HUES48 (cell line): ENCODE data around the gene PTPRG.

Experiments
- H3K27ac ChIP-seq: one replicate; pipeline ENCODE4 v1.7.0; 2013; ENCODE audit warnings: low read depth, low read length, inconsistent platforms
- H3K27me3 ChIP-seq: 2 replicates; pipeline ENCODE4 v1.6.1; 2013; ENCODE audit warnings: mild to moderate bottlenecking, low read length; ENCODE audit not compliant: control insufficient read depth, insufficient read depth
- H3K36me3 ChIP-seq: 2 replicates; pipeline ENCODE4 v1.6.1; 2013; ENCODE audit warnings: low read length; ENCODE audit not compliant: control insufficient read depth, insufficient read depth
- H3K4me1 ChIP-seq: 2 replicates; pipeline ENCODE4 v1.6.1; 2013; ENCODE audit warnings: mild to moderate bottlenecking, low read length; ENCODE audit not compliant: control insufficient read depth, insufficient read depth
- H3K4me3 ChIP-seq: 2 replicates; pipeline ENCODE4 v1.5.1; 2013; ENCODE audit warnings: mild to moderate bottlenecking, low read depth, low read length
- H3K9ac ChIP-seq: 2 replicates; pipeline ENCODE4 v1.6.1; 2013; ENCODE audit warnings: mild to moderate bottlenecking, low read depth, low read length, moderate library complexity
- H3K9me3 ChIP-seq: 2 replicates; pipeline ENCODE4 v1.6.1; 2013; ENCODE audit warnings: low read length; ENCODE audit not compliant: control insufficient read depth, insufficient read depth

Gene PTPRG

GRCh38 chr3:62049033-62049432 lies 487.7 kb downstream of the PTPRG start:
- H3K27me3 ChIP-seq, result no peaks in the 10 kb centered on the region
- no peak overlapping the region for H3K9ac ChIP-seq
- no peak overlapping the region for H3K27ac ChIP-seq

GRCh38 chr3:62051506-62051905 lies 490.1 kb downstream of the PTPRG start:
- H3K27ac ChIP-seq, result no peak overlapping the region
- no peak overlapping the region for H3K9ac ChIP-seq
- H3K4me1 ChIP-seq, result peaks cover 21% of the 10 kb centered on the region
- H3K36me3 ChIP-seq, result no peaks in the 10 kb centered on the region
- no peak overlapping the region for H3K4me3 ChIP-seq
- H3K27me3 ChIP-seq, result no peaks in the 10 kb centered on the region
- no peaks in the 10 kb centered on the region for H3K9me3 ChIP-seq

More at GRCh38 chr3:62049033-62049432, 487.7 kb downstream of the PTPRG start:
- peaks cover 42% of the 10 kb centered on the region for H3K4me1 ChIP-seq
- H3K4me3 ChIP-seq, result no peak overlapping the region
- no peaks in the 10 kb centered on the region for H3K9me3 ChIP-seq
- H3K36me3 ChIP-seq, result no peaks in the 10 kb centered on the region

- peaks cover 29% of the 10 kb centered on the region for H3K4me1 ChIP-seq
- H3K27ac ChIP-seq, result no peak overlapping the region
- H3K27me3 ChIP-seq, result no peaks in the 10 kb centered on the region
- no peak overlapping the region for H3K4me3 ChIP-seq
- no peak overlapping the region for H3K9ac ChIP-seq
- no peaks in the 10 kb centered on the region for H3K9me3 ChIP-seq
- H3K36me3 ChIP-seq, result no peaks in the 10 kb centered on the region
These were observed 491.0 kb downstream of the PTPRG start for GRCh38 chr3:62052331-62052730.

- no peaks in the 10 kb centered on the region for H3K36me3 ChIP-seq
- H3K9me3 ChIP-seq, result no peaks in the 10 kb centered on the region
- H3K4me1 ChIP-seq, result peaks cover 11% of the 10 kb centered on the region; the same call in 1 of the 2 replicates
- H3K27ac ChIP-seq, result no peak overlapping the region
- no peak overlapping the region for H3K9ac ChIP-seq
- no peaks in the 10 kb centered on the region for H3K27me3 ChIP-seq
- H3K4me3 ChIP-seq, result no peak overlapping the region
These were observed 495.3 kb downstream of the PTPRG start for GRCh38 chr3:62056658-62057057.

- H3K27me3 ChIP-seq, result no peaks in the 10 kb centered on the region
- H3K9ac ChIP-seq, result no peak overlapping the region
- peaks cover 11% of the 10 kb centered on the region; the same call in 1 of the 2 replicates for H3K4me1 ChIP-seq
- H3K9me3 ChIP-seq, result no peaks in the 10 kb centered on the region
- no peaks in the 10 kb centered on the region for H3K36me3 ChIP-seq
- H3K4me3 ChIP-seq, result no peak overlapping the region
- H3K27ac ChIP-seq, result no peak overlapping the region
These were observed 496.1 kb downstream of the PTPRG start for GRCh38 chr3:62057339-62058047.

GRCh38 chr3:62065985-62066693 lies 504.8 kb downstream of the PTPRG start:
- Histone ChIP-seq H3K27me3 (no peaks in the 10 kb centered on the region), H3K36me3 (no peaks in the 10 kb centered on the region), H3K27ac (no peak overlapping the region), H3K9me3 (no peaks in the 10 kb centered on the region), H3K4me3 (no peak overlapping the region), H3K4me1 (peaks cover 14% of the 10 kb centered on the region), H3K9ac (no peak overlapping the region)

GRCh38 chr3:62068337-62068736 lies 507.0 kb downstream of the PTPRG start:
- Histone ChIP-seq H3K9me3 (no peaks in the 10 kb centered on the region), H3K36me3 (no peaks in the 10 kb centered on the region), H3K4me1 (peaks cover 14% of the 10 kb centered on the region), H3K27me3 (no peaks in the 10 kb centered on the region), H3K4me3 (no peak overlapping the region), H3K27ac (no peak overlapping the region), H3K9ac (no peak overlapping the region)

GRCh38 chr3:62070891-62071290 lies 509.5 kb downstream of the PTPRG start:
- no peak overlapping the region for H3K4me3 ChIP-seq
- no peak overlapping the region for H3K9ac ChIP-seq
- peaks cover 8% of the 10 kb centered on the region; the same call in 1 of the 2 replicates for H3K4me1 ChIP-seq
- H3K36me3 ChIP-seq, result no peaks in the 10 kb centered on the region
- H3K27ac ChIP-seq, result no peak overlapping the region
- H3K27me3 ChIP-seq, result no peaks in the 10 kb centered on the region
- no peaks in the 10 kb centered on the region for H3K9me3 ChIP-seq

GRCh38 chr3:62073038-62073437 lies 511.7 kb downstream of the PTPRG start:
- H3K36me3 ChIP-seq, result no peaks in the 10 kb centered on the region
- H3K9ac ChIP-seq, result no peak overlapping the region
- no peaks in the 10 kb centered on the region for H3K9me3 ChIP-seq
- no peak overlapping the region for H3K4me3 ChIP-seq
- H3K27ac ChIP-seq, result no peak overlapping the region
- H3K27me3 ChIP-seq, result no peaks in the 10 kb centered on the region
- peaks cover 4% of the 10 kb centered on the region; the same call in 1 of the 2 replicates for H3K4me1 ChIP-seq

- Histone ChIP-seq H3K9me3 (no peaks in the 10 kb centered on the region), H3K4me3 (no peak overlapping the region), H3K27ac (no peak overlapping the region), H3K36me3 (no peaks in the 10 kb centered on the region), H3K4me1 (peaks cover 12% of the 10 kb centered on the region), H3K9ac (no peak overlapping the region), H3K27me3 (no peaks in the 10 kb centered on the region)
These were observed 523.2 kb downstream of the PTPRG start for GRCh38 chr3:62084558-62084957.

- Histone ChIP-seq H3K36me3 (no peaks in the 10 kb centered on the region), H3K27ac (no peak overlapping the region), H3K4me1 (peaks cover 12% of the 10 kb centered on the region), H3K27me3 (no peaks in the 10 kb centered on the region), H3K4me3 (no peak overlapping the region), H3K9me3 (no peaks in the 10 kb centered on the region), H3K9ac (no peak overlapping the region)
These were observed 527.2 kb downstream of the PTPRG start for GRCh38 chr3:62088472-62089104.
